GM21526 (cell line): ENCODE measurements around the gene GMDS.

Experiments used
- ATAC-seq: cut with Tn5 transposase; IDR thresholded peaks from one replicate; pipeline ENCODE4 v1.9.1; 2021; ENCODE audit warnings: moderate library complexity; ENCODE audit not compliant: unreplicated experiment, low FRiP score

The GMDS gene

DNA sequence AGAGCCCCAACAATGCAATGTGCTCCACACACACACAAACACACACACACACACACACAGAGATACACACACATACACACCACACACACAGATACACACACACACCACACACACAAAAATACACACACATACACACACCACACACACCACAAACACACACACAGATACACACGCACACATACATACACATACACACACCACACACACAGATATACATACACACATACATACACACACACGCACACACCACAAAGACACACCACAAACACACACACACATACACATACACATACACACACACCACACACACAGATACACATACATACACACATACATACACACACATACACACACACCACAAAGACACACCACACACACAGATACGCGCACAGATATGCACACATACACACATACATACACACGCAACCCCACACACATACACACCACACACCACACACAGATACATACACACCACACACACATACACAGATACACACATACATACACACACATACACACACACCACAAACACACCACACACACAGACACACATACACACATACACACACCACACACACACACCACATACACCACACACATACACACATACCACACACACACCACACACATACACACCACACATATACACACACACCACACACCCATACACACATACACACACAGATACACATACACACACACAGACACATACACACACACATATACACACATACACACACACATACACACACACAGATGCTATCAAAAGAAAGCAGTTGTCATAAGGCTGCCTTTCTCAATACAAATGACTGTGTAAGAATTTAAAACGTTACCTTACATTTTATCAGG is 507.7 kb downstream of the GMDS start:
- ATAC-seq = no peak

DNA sequence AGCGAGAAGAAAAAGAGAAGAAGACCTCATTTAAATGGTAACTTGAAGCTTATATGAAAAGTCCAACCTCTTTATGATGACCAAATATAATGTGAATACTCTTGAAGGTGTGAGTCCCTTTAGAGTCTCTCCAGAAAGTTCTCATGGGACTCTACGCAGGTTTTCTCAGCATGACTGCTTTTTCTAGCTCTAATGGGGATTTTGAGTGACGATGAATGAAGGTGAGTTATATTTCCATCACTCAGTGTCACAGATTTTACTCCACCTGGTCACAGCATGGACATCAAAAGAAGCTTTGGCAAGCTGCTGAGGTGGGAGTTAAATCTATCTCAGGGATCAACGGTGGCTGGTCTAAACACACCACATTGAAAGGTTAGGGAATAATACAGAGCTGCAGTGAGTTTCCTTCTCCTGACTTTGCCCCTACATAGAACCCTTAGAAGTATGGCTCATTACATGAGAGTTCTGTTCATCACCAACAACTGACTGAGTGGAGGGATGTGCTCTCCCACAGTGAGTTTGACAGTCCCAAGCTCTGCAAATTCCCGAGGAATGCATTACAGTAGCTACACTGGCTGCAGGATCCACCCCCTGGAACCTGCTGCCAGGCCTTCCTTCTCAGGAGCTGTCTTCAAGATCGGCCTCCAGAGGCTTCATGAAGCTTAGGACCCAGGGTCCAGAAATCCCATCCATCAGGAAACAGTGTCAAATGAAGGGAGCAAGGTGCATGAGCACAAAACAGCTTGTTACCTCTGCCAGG is 508.9 kb downstream of the GMDS start:
- no peak for ATAC-seq

- no peak for ATAC-seq
These were observed 510.1 kb downstream of the GMDS start for GRCh38 chr6:1735239-1735803.

DNA sequence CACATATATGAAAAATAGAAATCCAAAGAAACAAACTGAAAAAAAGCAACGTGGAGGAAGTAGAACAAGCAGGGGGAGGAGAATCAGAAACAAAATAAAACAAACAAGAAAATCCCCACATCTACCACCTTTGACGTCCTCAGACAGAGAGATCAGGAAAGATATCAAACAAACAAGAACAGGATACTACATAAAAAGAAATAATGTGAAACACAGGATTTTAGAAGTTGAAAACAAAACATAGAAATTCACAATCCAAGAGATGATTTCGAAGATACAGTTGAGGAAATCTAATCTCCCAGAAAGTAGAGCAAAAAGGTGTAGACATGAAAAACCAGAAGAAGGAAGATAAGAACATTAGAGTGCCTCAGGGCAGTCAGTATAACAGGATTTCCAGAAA is 514.5 kb downstream of the GMDS start:
- ATAC-seq = no peak

DNA sequence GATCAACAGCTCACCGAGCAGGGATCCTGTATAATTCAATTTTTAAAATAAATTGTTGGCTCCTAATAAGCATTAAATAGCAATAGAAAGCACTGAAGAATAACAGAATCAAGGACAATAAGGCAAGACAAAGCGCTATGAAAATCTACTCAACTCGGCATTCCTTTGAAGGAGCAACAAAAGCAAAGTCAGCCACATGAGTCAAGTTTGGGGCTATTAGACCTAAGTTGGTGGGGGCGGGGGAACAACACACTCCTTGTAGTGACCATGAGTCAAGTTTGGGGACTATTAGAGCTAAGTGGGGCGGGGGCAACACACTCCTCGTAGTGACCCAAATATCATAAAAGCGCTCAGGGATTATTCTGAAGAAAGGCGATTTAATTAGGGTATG is 515.7 kb downstream of the GMDS start:
- no peak for ATAC-seq

GRCh38 chr6:1729133-1729749 is 516.2 kb downstream of the GMDS start:
- ATAC-seq = no peak

DNA sequence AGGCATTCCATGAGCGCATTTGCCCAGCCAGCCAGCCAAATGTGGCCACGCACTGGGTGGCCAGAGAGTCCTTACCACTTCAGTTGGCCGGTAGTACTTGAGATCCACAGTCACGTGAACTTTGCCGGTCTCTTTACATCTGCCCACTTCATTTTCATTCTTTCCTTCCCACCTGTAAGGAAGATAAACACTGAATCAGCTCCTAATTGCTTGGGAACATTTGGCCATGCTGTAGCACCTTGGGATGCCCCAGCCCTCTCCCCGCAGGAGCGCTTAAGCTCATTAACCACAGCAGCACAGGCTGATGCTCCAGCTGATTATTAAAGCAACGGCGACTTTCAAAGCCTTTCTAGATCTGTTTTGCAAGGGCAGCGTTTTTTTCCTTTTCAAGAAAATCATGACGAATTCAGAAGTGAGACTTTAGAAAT is 519.0 kb downstream of the GMDS start:
- no peak for ATAC-seq

DNA sequence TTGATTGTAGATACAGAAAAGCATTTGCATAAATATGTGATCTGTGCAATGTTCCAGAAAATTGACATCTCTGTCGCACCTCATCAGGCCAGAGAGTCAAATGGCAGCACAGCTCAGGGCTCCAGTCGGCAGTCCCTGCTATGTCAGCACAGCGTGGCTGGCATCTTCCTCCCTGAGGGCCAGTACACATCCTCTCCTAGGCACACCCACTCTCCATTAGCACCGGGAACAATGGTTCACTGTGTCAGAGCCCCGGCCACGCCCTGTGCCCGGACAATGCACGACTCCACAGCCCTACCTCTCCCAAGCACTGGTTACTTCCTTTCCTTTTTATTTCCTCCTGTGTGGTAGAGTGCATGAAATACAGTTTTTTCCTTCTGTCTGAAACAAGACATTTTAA is 520.8 kb downstream of the GMDS start:
- no peak for ATAC-seq

GRCh38 chr6:1724124-1724523 is 521.3 kb downstream of the GMDS start:
- ATAC-seq = no peak

DNA sequence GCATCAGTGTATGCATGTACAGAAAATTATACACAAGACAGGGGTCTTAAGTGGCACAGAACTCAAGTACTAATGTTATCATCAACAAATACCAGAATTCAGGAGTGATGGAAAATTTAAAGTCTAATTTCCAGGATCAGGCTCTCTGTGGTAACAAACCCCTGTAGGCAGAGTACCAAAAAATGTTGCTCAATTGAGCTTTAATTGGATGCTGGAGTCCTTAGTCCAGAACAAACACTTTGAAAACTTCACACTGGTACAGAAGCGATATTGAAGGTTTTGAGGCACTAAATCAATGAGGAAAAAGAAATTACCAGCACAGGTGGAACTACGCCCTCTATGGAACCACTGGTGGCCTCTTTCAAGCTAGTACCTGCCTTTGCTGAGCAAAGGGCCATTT is 522.6 kb downstream of the GMDS start:
- no peak for ATAC-seq

DNA sequence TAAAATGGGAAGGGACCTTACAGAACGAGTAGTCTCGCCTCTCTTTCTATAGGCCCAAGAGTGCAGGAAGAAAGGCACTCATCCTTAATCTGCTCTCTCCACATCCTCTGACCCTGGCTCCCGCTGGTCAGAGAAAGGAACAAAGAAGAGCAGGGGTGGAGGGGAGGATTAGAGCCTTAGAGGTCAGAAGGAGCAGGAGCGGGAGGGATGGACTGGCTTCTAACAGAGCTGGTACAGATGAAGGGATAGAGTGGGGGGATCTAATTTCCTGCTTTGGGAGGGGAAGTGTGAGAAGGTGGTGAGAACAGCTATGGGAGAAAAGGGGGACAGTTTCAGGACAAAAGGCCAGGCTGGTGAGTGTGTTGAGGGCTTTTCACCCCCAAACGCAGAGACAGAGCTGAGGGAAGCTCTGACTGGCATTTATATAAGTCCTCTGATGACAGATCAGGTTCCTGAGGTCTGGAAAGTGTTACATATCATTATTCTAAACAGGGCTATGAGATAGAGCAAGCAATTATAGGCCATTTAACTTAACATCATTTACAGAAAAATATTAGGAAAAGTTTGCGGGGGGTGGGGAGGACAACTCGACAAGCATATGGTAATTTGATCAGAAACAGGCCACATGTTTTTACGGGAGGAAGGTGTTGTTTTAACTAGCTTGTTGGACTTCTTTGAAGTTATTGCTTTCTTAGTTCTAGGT is 524.6 kb downstream of the GMDS start:
- no peak for ATAC-seq

DNA sequence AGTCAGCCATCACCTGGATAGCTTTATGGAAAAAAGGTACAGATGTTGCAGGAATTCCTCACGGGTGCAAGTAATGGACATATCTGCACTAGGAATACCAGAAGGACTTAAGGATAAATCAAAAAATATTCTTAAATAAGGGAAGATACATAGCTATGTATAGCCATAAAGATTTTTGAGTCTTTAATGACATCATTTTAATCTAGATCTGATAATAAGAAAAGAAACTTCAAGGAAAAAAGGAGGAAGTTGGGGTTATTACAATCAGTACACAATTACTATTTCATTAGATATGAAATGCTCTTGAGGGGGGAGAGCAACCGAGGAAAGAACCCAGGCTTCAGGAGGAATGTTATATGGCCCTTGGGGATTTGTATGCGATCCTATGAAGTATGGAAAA is 525.5 kb downstream of the GMDS start:
- ATAC-seq = no peak

DNA sequence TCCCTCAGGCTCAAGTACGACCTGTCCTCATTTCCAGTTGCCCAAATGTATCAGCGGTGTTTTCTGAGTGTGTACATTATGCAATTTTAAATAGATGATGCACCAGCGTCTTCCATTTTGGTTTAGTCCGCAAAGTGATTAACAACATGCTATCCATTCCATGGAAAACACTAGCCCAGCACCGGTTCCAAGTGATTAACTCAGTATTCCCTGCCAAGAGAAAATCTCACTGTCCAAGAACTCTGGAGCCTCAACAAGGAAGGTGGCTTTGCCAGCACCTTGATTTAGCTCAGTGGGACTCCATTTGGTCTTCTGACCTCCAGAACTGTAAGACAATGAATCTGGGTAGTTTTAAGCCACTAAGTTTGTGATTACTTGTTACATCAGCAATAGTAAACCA is 528.5 kb downstream of the GMDS start:
- no peak for ATAC-seq

GRCh38 chr6:1716396-1716795 is 529.0 kb downstream of the GMDS start:
- ATAC-seq = no peak

GRCh38 chr6:1715336-1715735 is 530.1 kb downstream of the GMDS start:
- ATAC-seq = no peak

GRCh38 chr6:1714654-1715053 is 530.8 kb downstream of the GMDS start:
- no peak for ATAC-seq

DNA sequence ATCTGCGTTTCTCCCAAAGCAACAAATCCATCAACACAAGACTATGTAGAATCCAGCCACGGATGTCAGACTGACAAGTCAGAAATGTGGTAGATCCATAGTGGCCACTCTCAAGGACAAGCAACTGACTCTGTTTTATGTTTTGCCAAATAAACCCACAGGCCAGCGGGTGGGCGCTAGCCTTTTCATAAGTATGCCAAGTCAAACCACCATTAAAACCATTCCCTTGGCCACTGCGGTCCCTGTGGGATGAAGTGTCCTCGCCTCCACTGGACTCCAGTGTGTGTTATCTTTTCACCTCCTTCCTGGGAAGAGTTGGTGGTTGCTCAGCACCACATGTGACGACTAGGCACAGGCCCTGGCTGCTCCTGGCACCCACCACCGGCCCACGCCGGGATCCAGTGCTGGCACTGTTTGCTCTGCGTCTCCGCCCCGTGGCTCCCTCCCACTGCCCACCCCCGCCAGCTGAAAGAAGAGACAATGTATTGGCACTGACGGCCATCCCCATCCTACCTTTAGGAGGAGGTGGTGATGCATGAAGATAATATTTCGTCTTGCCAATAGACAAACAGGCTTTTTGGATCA is 532.3 kb downstream of the GMDS start:
- no peak for ATAC-seq

DNA sequence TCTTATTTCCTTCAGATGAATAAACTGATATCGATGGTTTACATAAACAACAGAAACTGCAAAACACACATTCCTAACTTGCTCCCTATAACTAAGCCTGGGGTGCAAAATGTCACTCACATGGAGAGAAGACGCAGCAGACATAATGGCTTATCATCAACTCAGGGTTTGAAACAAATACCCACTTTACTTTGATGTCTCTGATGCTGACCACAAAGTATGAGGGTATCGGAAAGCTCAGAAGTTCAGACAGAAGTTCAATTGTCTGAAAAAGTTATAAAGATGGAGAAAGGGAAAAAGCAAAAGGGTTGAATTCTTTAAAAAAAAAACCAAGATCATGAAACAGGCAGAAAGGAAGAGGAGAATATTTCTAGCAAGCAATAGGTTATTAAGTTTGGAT is 533.0 kb downstream of the GMDS start:
- no peak for ATAC-seq

DNA sequence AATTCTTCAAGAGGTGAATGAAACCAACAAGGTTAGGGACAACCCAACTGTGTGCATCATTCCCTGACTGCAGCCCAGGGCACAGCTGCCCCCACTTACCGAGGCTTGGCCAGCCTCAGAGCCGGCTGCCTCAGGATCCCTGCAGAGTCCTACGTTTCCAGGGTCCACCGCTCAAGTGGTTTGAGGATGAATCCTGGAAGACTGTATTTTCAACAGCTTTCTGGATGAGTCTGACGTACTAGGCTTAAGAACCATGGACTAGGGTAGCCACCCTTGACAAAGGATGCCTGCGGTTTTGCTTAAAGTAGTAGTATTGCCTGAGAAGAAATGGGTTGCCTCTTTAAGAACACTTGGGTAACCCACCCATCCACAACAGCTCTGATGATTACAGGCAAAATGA is 534.3 kb downstream of the GMDS start:
- ATAC-seq = no peak

DNA sequence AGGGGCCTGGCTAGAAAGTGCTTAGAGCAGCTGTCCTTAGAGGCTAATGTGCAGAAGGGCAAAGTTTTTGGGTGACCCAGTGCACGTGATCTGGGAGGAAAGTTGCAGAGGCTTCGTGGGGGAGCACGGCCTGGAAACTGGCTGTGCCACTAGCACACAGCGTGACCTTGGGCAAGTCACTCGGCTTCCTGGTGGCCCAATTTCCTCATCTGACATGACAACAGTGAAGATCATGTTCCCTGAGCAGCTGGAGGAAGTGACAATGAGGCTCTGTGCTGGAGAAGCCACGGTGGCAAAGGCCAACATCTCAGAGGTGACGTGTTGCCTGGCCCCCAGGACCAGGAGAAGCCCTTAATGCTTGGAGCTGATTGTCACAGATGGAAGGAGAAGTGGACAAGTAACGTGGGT is 536.2 kb downstream of the GMDS start:
- no peak for ATAC-seq
